OCI-LY3 (cell line): Measurements from ENCODE around the gene TPSG1.

Experiments
- H2AFZ ChIP-seq: fragments of 200-600, 300-600 bp; shearing (Covaris generic); 2 replicates; pipeline ENCODE4 v1.6.0; 2014; ENCODE audit warnings: antibody characterized with exemption, low read depth, low read length
- H3K27ac ChIP-seq: fragments of 200-600, 300-600 bp; sonication (generic); 2 replicates; pipeline ENCODE4 v1.5.1; 2014; ENCODE audit warnings: mild to moderate bottlenecking, low read length, moderate library complexity, mixed read lengths
- H3K27me3 ChIP-seq: fragments of 200-600, 300-600 bp; sonication (generic); 2 replicates; pipeline ENCODE4 v1.6.1; 2014; ENCODE audit warnings: low read depth, low read length, mixed read lengths
- H3K36me3 ChIP-seq: fragments of 200-600, 300-600 bp; sonication (generic); replicated peaks from 2 replicates; pipeline ENCODE3; 2014; ENCODE audit warnings: low read depth, low read length, mixed read lengths
- H3K4me1 ChIP-seq: fragments of 300-600, 200-600 bp; sonication (generic); 2 replicates; pipeline ENCODE4 v1.6.1; 2014; ENCODE audit warnings: low read length, mixed read lengths
- H3K4me2 ChIP-seq: fragments of 200-600, 300-600 bp; sonication (generic); 2 replicates; pipeline ENCODE4 v1.6.1; 2014; ENCODE audit warnings: low read length, mixed read lengths
- H3K4me3 ChIP-seq: fragments of 300-600, 200-600 bp; sonication (generic); 2 replicates; pipeline ENCODE4 v1.5.1; 2014; ENCODE audit warnings: antibody characterized with exemption, mild to moderate bottlenecking, low read length, moderate library complexity
- H3K79me2 ChIP-seq: fragments of 300-600, 200-600 bp; shearing (Covaris generic); 2 replicates; pipeline ENCODE4 v1.6.1; 2014; ENCODE audit warnings: mild to moderate bottlenecking, low read length, mixed read lengths
- H3K9ac ChIP-seq: fragments of 300-600, 200-600 bp; shearing (Covaris generic); 2 replicates; pipeline ENCODE4 v1.6.0; 2014; ENCODE audit warnings: mild to moderate bottlenecking, low read length, moderate library complexity
- H3K9me3 ChIP-seq: fragments of 200-600, 300-600 bp; shearing (Covaris generic); 2 replicates; pipeline ENCODE4 v1.6.1; 2014; ENCODE audit warnings: low read length, mixed read lengths; ENCODE audit not compliant: insufficient read depth
- H4K20me1 ChIP-seq: fragments of 200-600, 300-600 bp; sonication (generic); 2 replicates; pipeline ENCODE4 v1.6.1; 2016; ENCODE audit warnings: low read length, mixed read lengths; ENCODE audit not compliant: insufficient read depth
- EZH2phosphoT487 ChIP-seq: fragments of 200-600 bp; shearing (Covaris generic); IDR thresholded peaks from 2 replicates; pipeline ENCODE4 v1.6.1; 2018; ENCODE audit warnings: antibody characterized with exemption, mixed run types, low read depth
- TF ChIP-seq, protein P1 (sequence below): fragments of 200-600, 300-600 bp; sonication (generic); IDR thresholded peaks from 2 replicates; pipeline ENCODE4 v1.5.1; 2014; ENCODE audit warnings: antibody characterized with exemption, low read length, low read depth

The TPSG1 gene

DNA sequence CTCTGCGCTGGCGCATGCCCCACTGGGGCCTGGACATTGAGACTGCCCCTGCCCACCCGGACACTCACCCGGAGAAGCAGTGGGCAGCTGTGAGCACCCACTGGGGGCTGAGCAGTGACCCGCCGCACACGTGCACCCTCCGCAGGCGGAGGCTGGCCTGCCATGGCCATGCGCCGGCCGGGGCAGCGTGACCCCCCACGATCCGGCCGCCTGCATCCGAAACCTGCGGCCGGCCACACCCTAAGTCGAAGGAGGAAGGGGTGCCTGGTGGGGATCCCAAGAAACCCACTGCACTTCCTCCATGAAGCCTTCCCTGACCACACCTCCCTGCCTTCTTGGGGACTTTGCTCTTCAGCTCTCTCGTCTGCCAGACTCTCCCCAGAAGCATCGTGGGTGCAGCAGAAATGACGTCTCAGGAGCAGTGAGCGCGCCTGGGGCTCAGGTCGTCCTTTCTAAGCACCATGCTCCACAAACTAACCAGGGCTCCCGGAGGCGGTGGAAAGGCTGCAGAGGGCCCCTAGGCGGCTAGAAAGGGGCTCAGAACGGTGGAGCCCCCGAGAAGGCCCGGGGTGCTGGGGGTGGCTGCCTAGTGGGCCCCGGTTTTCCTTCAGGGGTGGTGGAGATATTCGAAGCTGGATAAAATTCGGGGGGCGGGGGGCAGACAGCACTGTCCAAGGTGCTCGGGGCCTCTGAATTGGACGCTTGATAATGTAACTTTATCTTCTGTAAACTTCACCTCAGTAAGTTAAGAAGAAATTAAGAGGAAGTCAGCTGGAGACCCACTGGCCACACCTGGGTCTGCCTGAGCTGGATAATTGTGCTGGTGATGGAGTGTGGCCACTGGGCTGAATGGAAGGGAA, 1.5 kb downstream of the TPSG1 start:
- H3K9me3 ChIP-seq = no peaks in the 10 kb centered on the region
- H3K36me3 ChIP-seq = no peaks in the 10 kb centered on the region
- no peak overlapping the region for H3K9ac ChIP-seq
- H2AFZ ChIP-seq = no peak overlapping the region
- H3K4me2 ChIP-seq = no peak overlapping the region
- no peak overlapping the region for H3K4me3 ChIP-seq
- no peaks in the 10 kb centered on the region for H3K79me2 ChIP-seq
- H3K4me1 ChIP-seq = no peaks in the 10 kb centered on the region
- TF ChIP-seq, protein P1, sequence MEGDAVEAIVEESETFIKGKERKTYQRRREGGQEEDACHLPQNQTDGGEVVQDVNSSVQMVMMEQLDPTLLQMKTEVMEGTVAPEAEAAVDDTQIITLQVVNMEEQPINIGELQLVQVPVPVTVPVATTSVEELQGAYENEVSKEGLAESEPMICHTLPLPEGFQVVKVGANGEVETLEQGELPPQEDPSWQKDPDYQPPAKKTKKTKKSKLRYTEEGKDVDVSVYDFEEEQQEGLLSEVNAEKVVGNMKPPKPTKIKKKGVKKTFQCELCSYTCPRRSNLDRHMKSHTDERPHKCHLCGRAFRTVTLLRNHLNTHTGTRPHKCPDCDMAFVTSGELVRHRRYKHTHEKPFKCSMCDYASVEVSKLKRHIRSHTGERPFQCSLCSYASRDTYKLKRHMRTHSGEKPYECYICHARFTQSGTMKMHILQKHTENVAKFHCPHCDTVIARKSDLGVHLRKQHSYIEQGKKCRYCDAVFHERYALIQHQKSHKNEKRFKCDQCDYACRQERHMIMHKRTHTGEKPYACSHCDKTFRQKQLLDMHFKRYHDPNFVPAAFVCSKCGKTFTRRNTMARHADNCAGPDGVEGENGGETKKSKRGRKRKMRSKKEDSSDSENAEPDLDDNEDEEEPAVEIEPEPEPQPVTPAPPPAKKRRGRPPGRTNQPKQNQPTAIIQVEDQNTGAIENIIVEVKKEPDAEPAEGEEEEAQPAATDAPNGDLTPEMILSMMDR = no peak
- no peak for TF ChIP-seq EZH2phosphoT487
- no peaks in the 10 kb centered on the region for H3K27me3 ChIP-seq
- H4K20me1 ChIP-seq = no peaks in the 10 kb centered on the region
- no peak overlapping the region for H3K27ac ChIP-seq

DNA sequence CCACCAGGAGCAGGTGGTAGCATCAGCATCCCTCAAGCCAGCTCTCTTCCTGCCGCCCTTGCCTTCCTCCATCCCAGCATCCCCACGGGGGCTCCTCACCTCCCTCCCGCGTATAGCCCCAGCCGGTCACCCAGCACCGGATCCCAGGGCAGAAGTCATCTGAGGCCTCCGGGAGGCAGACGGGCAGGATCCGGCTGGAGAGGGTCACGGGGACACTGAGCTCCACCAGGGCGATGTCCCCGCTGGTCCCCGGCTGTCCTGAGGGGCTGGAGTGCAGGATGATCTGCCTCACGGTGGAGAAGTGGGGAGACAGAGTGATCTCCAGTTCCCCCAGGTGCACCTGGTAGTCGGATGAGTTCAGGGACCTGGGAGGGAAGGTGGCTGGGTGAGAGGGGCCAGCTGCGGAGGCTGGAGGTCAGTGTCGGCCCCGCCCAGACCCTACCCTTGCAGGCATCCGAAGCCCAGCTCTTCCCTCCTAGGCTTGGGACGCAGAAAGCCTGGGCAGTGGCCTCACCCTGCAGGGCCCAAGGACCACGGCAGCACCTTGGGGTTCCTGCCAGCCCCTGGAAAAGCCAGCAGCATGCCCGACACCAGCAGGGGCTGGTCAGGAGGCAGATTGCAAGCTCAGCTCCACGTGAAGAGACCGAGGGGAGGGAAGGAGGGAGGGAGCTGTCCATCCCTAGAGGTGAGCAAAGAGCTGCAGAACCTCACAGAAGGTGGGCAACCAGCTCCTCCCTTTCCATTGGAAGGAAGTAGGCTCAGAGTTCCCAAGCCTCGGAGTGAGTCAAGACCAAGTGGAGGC, 2.3 kb downstream of the TPSG1 start:
- no peaks in the 10 kb centered on the region for H3K36me3 ChIP-seq
- H4K20me1 ChIP-seq = no peaks in the 10 kb centered on the region
- TF ChIP-seq EZH2phosphoT487 = no peak
- TF ChIP-seq, protein P1 = no peak
- no peak overlapping the region for H3K4me3 ChIP-seq
- no peaks in the 10 kb centered on the region for H3K27me3 ChIP-seq
- H3K9ac ChIP-seq = no peak overlapping the region
- H3K27ac ChIP-seq = no peak overlapping the region
- no peak overlapping the region for H2AFZ ChIP-seq
- no peaks in the 10 kb centered on the region for H3K9me3 ChIP-seq
- no peaks in the 10 kb centered on the region for H3K79me2 ChIP-seq
- H3K4me2 ChIP-seq = no peak overlapping the region
- no peaks in the 10 kb centered on the region for H3K4me1 ChIP-seq

DNA sequence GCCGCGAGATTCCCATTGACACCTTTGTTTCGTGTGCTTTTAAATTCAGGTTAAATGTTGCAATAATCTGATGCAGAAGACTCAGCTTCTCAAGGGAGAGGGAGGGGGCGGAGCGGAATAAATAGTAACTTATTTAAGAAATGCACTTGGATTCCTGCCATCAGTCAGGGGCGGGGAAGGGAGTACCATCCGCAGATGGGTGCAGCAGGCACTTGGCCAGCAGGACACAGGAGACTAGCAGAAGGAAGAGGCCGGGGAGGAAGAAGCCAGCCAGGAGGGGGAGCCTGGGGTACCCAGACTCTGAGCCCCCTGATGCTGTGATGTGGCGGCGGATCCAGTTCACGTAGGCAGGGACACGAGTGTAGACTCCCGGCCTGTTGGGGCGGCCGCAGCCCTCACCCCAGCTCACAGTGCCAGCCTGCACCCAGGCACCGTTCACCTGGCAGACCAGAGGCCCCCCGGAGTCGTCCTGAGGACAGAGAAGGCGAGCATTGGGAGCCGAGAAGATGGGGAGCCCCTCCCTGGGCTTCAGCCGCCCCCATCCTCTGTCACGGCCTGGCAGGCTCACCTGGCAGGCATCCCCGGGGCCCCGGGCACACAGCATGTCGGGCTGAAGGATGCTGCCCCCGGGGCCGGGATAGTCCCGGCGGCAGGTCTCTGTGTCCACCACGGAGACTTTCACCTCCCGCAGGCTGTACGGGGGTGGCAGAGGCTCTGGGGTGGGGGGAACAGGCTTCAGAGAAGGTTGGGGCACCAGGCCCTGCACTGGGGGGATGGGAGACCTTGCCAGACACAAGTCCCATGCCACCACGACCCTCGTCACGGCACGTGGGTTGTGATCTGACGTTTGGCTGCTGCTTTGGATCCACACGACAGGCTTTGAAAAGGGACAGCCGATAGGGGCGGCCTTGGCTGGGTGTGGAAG, 3.2 kb downstream of the TPSG1 start:
- H3K4me1 ChIP-seq = no peaks in the 10 kb centered on the region
- no peaks in the 10 kb centered on the region for H3K79me2 ChIP-seq
- no peaks in the 10 kb centered on the region for H3K36me3 ChIP-seq
- TF ChIP-seq, protein P1 = no peak
- TF ChIP-seq EZH2phosphoT487 = no peak
- H3K9ac ChIP-seq = no peak overlapping the region
- no peak overlapping the region for H3K4me3 ChIP-seq
- H2AFZ ChIP-seq = no peak overlapping the region
- H4K20me1 ChIP-seq = no peaks in the 10 kb centered on the region
- H3K27ac ChIP-seq = no peak overlapping the region
- no peak overlapping the region for H3K4me2 ChIP-seq
- H3K27me3 ChIP-seq = no peaks in the 10 kb centered on the region
- no peaks in the 10 kb centered on the region for H3K9me3 ChIP-seq
